BLaER1 treated with 17β-estradiol and CSF1 and Interleukin-3, amounts not matched to agents 10 nM and 100 nM (cell line): ENCODE measurements around the gene LMO7.

Source experiments
- H3K27ac ChIP-seq, 11 experiments: shearing (Covaris generic); formaldehyde crosslinking; 2 replicates each; pipeline ENCODE4 v1.8.1; 2022
- H3K27me3 ChIP-seq, 11 experiments: shearing (Covaris generic); formaldehyde crosslinking; 2 replicates each; pipeline ENCODE4 v1.8.1; 2022
- H3K36me3 ChIP-seq, 11 experiments: shearing (Covaris generic); formaldehyde crosslinking; 2 replicates each; pipeline ENCODE4 v1.8.1; 2022
- H3K4me1 ChIP-seq, 10 experiments: shearing (Covaris generic); formaldehyde crosslinking; 2 replicates each; pipeline ENCODE4 v1.8.1; 2022
- H3K4me2 ChIP-seq, 11 experiments: shearing (Covaris generic); formaldehyde crosslinking; 2 replicates each; pipeline ENCODE4 v1.8.1; 2022
- H3K4me3 ChIP-seq, 10 experiments: shearing (Covaris generic); formaldehyde crosslinking; 2 replicates each; pipeline ENCODE4 v1.8.1; 2022
- H3K9ac ChIP-seq, 11 experiments: shearing (Covaris generic); formaldehyde crosslinking; 2 replicates each; pipeline ENCODE4 v1.8.1; 2022
- H3K9me3 ChIP-seq, 11 experiments: shearing (Covaris generic); formaldehyde crosslinking; replicated peaks in 1 of 11; 2 replicates each; pipeline ENCODE4 v1.8.1; 2022
- H4K20me1 ChIP-seq, 11 experiments: shearing (Covaris generic); formaldehyde crosslinking; 2 replicates each; pipeline ENCODE4 v1.8.1; 2022
- Cebpa-rat ChIP-seq, 11 experiments: shearing (Covaris generic); IDR thresholded peaks; 2 replicates each; pipeline ENCODE4 v1.8.1; 2022

The LMO7 gene

DNA sequence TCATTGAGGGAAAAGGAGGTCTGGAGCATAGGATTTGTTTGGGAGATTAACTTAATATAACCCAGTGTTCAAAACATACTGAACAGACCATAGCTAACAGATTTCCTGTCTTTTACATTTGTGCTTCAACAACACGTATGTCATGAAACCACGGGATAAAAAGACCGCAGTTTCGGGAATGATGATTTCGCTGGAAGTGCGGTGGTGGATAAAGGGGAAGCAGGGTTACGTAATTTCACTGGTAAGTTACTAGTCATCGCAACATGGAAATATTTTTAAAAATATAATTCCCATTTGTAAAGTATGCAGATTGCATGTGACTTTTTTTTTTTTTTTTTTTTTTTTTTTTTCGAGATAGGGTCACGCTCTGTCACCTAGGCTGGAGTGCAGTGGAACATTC, 237.4 kb downstream of the LMO7 start:
- no peaks in the 10 kb centered on the region for H3K27me3 ChIP-seq
- peak overlapping the region in 6 of 11 experiments; percentile 5 to 43 (median 26); a peak in 7 of 22 replicates for H3K4me2 ChIP-seq
- H3K4me3 ChIP-seq, result no peak overlapping the region
- H3K27ac ChIP-seq, result no peak overlapping the region
- H3K9ac ChIP-seq, result no peak overlapping the region
- no peaks in the 10 kb centered on the region for H4K20me1 ChIP-seq
- no peaks in the 10 kb centered on the region for H3K36me3 ChIP-seq
- TF ChIP-seq Cebpa-rat (IDR thresholded peaks at IDR 0.05), result peak in 1 of 11 experiments; percentile 29; a peak in 1 of 22 replicates
- no peaks in the 10 kb centered on the region for H3K9me3 ChIP-seq
- peaks cover 0 to 23% (median 12%) of the 10 kb centered on the region in 10 experiments; a peak in 16 of 20 replicates for H3K4me1 ChIP-seq

GRCh38 chr13:75875450-75875849, 239.3 kb downstream of the LMO7 start:
- peaks cover 0 to 23% (median 12%) of the 10 kb centered on the region in 10 experiments; a peak in 16 of 20 replicates for H3K4me1 ChIP-seq
- H4K20me1 ChIP-seq, result no peaks in the 10 kb centered on the region
- H3K27ac ChIP-seq, result no peak overlapping the region
- H3K4me3 ChIP-seq, result no peak overlapping the region
- TF ChIP-seq Cebpa-rat (IDR thresholded peaks at IDR 0.05), result no peak
- no peaks in the 10 kb centered on the region for H3K9me3 ChIP-seq
- H3K36me3 ChIP-seq, result no peaks in the 10 kb centered on the region
- H3K4me2 ChIP-seq, result peak overlapping the region in 7 of 11 experiments; percentile 1 to 51 (median 17); a peak in 6 of 22 replicates
- H3K9ac ChIP-seq, result no peak overlapping the region
- no peaks in the 10 kb centered on the region for H3K27me3 ChIP-seq

- no peaks in the 10 kb centered on the region for H4K20me1 ChIP-seq
- TF ChIP-seq Cebpa-rat (IDR thresholded peaks at IDR 0.05), result no peak
- H3K4me2 ChIP-seq, result peak overlapping the region in 2 of 11 experiments; percentile 23 to 34; a peak in 3 of 22 replicates
- no peaks in the 10 kb centered on the region for H3K9me3 ChIP-seq
- H3K4me3 ChIP-seq, result no peak overlapping the region
- H3K27me3 ChIP-seq, result no peaks in the 10 kb centered on the region
- no peaks in the 10 kb centered on the region for H3K36me3 ChIP-seq
- H3K9ac ChIP-seq, result no peak overlapping the region
- H3K4me1 ChIP-seq, result peaks cover 0 to 29% (median 12%) of the 10 kb centered on the region in 10 experiments; a peak in 16 of 20 replicates
- H3K27ac ChIP-seq, result no peak overlapping the region
Measured at GRCh38 chr13:75876142-75877050, 240.3 kb downstream of the LMO7 start.

DNA sequence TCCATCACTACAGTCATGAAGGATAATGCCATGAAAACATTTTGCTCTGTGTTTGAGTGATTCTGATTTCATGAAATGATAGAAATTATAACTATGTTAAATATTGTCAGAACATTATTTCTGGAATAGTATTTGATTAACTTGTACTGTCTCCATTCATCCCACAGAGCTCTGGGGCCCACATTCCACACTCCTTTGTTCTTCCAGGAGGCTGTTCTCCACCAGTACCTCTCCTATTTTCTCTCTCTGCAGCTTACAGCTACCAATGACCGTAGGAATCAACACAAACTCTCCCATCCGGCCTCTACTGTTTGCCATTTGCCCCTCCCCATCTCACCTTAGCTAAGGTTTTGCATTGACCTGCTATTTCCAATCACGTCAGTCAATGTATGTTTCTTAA, 240.9 kb downstream of the LMO7 start:
- no peaks in the 10 kb centered on the region for H3K9me3 ChIP-seq
- H3K4me2 ChIP-seq, result no peak overlapping the region
- H3K9ac ChIP-seq, result no peak overlapping the region
- H4K20me1 ChIP-seq, result no peaks in the 10 kb centered on the region
- peaks cover 0 to 29% (median 12%) of the 10 kb centered on the region in 10 experiments; a peak in 16 of 20 replicates for H3K4me1 ChIP-seq
- H3K27ac ChIP-seq, result no peak overlapping the region
- no peak overlapping the region for H3K4me3 ChIP-seq
- no peak for TF ChIP-seq Cebpa-rat (IDR thresholded peaks at IDR 0.05)
- H3K36me3 ChIP-seq, result no peaks in the 10 kb centered on the region
- H3K27me3 ChIP-seq, result no peaks in the 10 kb centered on the region

- Histone ChIP-seq H3K36me3 (no peaks in the 10 kb centered on the region), H3K9me3 (no peaks in the 10 kb centered on the region), H3K27me3 (no peaks in the 10 kb centered on the region), H3K4me1 (peaks cover 0 to 14% (median 7%) of the 10 kb centered on the region in 10 experiments; a peak in 9 of 20 replicates), H4K20me1 (no peaks in the 10 kb centered on the region), H3K4me2 (no peak overlapping the region), H3K9ac (no peak overlapping the region), H3K4me3 (no peak overlapping the region), H3K27ac (no peak overlapping the region)
- no peak for TF ChIP-seq Cebpa-rat (IDR thresholded peaks at IDR 0.05)
Measured at GRCh38 chr13:75879656-75880055, 243.5 kb downstream of the LMO7 start.

- Histone ChIP-seq H4K20me1 (no peaks in the 10 kb centered on the region), H3K27ac (no peak overlapping the region), H3K27me3 (no peaks in the 10 kb centered on the region), H3K4me1 (peaks cover 0 to 6% (median 0%) of the 10 kb centered on the region in 10 experiments; a peak in 1 of 20 replicates), H3K36me3 (no peaks in the 10 kb centered on the region), H3K9me3 (no peaks in the 10 kb centered on the region), H3K4me2 (no peak overlapping the region), H3K4me3 (no peak overlapping the region), H3K9ac (no peak overlapping the region)
- TF ChIP-seq Cebpa-rat (IDR thresholded peaks at IDR 0.05), result no peak
Measured at GRCh38 chr13:75881109-75881775, 245.1 kb downstream of the LMO7 start.

DNA sequence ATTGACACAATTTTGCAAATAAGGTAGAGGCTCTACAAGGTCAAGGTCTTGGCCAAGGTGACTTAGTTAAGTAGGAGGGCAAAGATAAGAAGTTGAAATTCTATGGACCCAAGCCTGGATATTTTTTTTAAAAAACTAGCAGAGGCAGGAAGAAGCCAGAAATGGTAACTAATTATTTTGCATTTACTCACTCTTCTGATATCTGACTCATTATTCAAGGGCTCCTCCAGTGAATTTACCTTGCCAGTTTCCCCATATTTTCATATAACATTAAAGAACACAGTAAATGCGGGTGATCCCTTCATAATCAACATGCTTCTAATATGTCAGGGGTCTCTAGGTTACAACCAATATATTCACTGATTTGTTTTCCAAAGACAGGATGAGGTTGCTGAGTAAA, 246.1 kb downstream of the LMO7 start:
- TF ChIP-seq Cebpa-rat (IDR thresholded peaks at IDR 0.05), result no peak
- no peak overlapping the region for H3K4me2 ChIP-seq
- 0 out of 20 replicates have a peak, but pooled peaks cover 0 to 6% (median 0%) of the 10 kb centered on the region in 10 experiments for H3K4me1 ChIP-seq

GRCh38 chr13:75889427-75889826, 253.3 kb downstream of the LMO7 start:
- H3K4me2 ChIP-seq, result no peak overlapping the region
- H4K20me1 ChIP-seq, result no peaks in the 10 kb centered on the region
- no peaks in the 10 kb centered on the region for H3K9me3 ChIP-seq
- H3K9ac ChIP-seq, result no peak overlapping the region
- H3K4me1 ChIP-seq, result no peaks in the 10 kb centered on the region
- no peak overlapping the region for H3K27ac ChIP-seq
- no peaks in the 10 kb centered on the region for H3K36me3 ChIP-seq
- TF ChIP-seq Cebpa-rat (IDR thresholded peaks at IDR 0.05), result no peak
- no peaks in the 10 kb centered on the region for H3K27me3 ChIP-seq
- H3K4me3 ChIP-seq, result no peak overlapping the region

More for the DNA sequence above, 246.1 kb downstream of the LMO7 start:
- H3K27ac ChIP-seq, result no peak overlapping the region
- no peak overlapping the region for H3K4me3 ChIP-seq
- no peaks in the 10 kb centered on the region for H4K20me1 ChIP-seq
- H3K9me3 ChIP-seq, result no peaks in the 10 kb centered on the region
- no peak overlapping the region for H3K9ac ChIP-seq
- H3K27me3 ChIP-seq, result no peaks in the 10 kb centered on the region
- no peaks in the 10 kb centered on the region for H3K36me3 ChIP-seq

GRCh38 chr13:75895168-75895567, 259.0 kb downstream of the LMO7 start:
- Histone ChIP-seq H3K4me3 (no peak overlapping the region), H4K20me1 (no peaks in the 10 kb centered on the region), H3K9me3 (peaks cover 0 to 14% (median 10%) of the 10 kb centered on the region in 11 experiments; a peak in 17 of 22 replicates), H3K27me3 (no peaks in the 10 kb centered on the region), H3K9ac (no peak overlapping the region), H3K4me2 (no peak overlapping the region), H3K36me3 (no peaks in the 10 kb centered on the region), H3K27ac (no peak overlapping the region), H3K4me1 (no peaks in the 10 kb centered on the region)
- TF ChIP-seq Cebpa-rat (IDR thresholded peaks at IDR 0.05), result no peak
